SU-DHL-6 (cell line): Measurements from ENCODE around the gene TRPV5.

Experiments used
- H2AFZ ChIP-seq: fragments of 200-600 bp; sonication (generic); 2 replicates; pipeline ENCODE4 v1.6.1; 2014; ENCODE audit warnings: low read depth, mild to moderate bottlenecking, moderate library complexity, mixed read lengths, antibody characterized with exemption, low read length; ENCODE audit not compliant: severe bottlenecking
- H3F3A ChIP-seq: fragments of 200-600 bp; shearing (Covaris generic); 2 replicates; pipeline ENCODE4 v1.6.0; 2016; ENCODE audit warnings: antibody characterized with exemption, mild to moderate bottlenecking; ENCODE audit not compliant: insufficient read depth
- H3K27ac ChIP-seq: fragments of 200-600 bp; sonication (generic); 2 replicates; pipeline ENCODE4 v1.5.1; 2016; ENCODE audit warnings: low read depth, mild to moderate bottlenecking, low read length, moderate library complexity, mixed read lengths
- H3K27me3 ChIP-seq: fragments of 200-600 bp; sonication (generic), shearing (Covaris generic); 2 replicates; pipeline ENCODE4 v1.6.0; 2014; ENCODE audit warnings: mild to moderate bottlenecking, low read length
- H3K36me3 ChIP-seq: fragments of 200-600 bp; sonication (generic); 2 replicates; pipeline ENCODE4 v1.6.1; 2014; ENCODE audit warnings: mild to moderate bottlenecking, low read length, mixed read lengths
- H3K4me2 ChIP-seq: fragments of 300-600, 200-600 bp; shearing (Covaris generic), sonication (generic); 2 replicates; pipeline ENCODE4 v1.6.0; 2014; ENCODE audit warnings: low read length, low read depth, mild to moderate bottlenecking; ENCODE audit not compliant: poor library complexity, severe bottlenecking
- H3K4me3 ChIP-seq: fragments of 200-600 bp; sonication (generic); 2 replicates; pipeline ENCODE4 v1.5.1; 2014; ENCODE audit warnings: antibody characterized with exemption, low read length, mild to moderate bottlenecking, mixed read lengths; ENCODE audit not compliant: insufficient read depth, poor library complexity, severe bottlenecking
- H3K79me2 ChIP-seq: fragments of 200-600 bp; sonication (generic); 2 replicates; pipeline ENCODE4 v1.6.1; 2014; ENCODE audit warnings: mild to moderate bottlenecking, low read length, moderate library complexity; ENCODE audit not compliant: insufficient read depth
- H3K9ac ChIP-seq: fragments of 200-600 bp; sonication (generic); 2 replicates; pipeline ENCODE4 v1.7.0; 2014; ENCODE audit warnings: mild to moderate bottlenecking, low read length
- H3K9me2 ChIP-seq: fragments of 200-600 bp; sonication (generic); replicated peaks from 2 replicates; pipeline ENCODE4 v1.6.1; 2014; ENCODE audit warnings: low read length; ENCODE audit not compliant: insufficient read depth
- H3K9me3 ChIP-seq: fragments of 200-600 bp; sonication (generic); 2 replicates; pipeline ENCODE4 v1.6.1; 2014; ENCODE audit warnings: low read length, mixed read lengths; ENCODE audit not compliant: insufficient read depth
- H4K20me1 ChIP-seq: fragments of 200-600 bp; sonication (generic); 2 replicates; pipeline ENCODE4 v1.6.1; 2014; ENCODE audit warnings: low read depth, mild to moderate bottlenecking, antibody characterized with exemption, low read length, moderate library complexity, mixed read lengths
- EZH2phosphoT487 ChIP-seq: fragments of 200-600 bp; sonication (generic), shearing (Covaris generic); conservative IDR thresholded peaks from 2 replicates; pipeline ENCODE4 v1.6.1; 2018; ENCODE audit warnings: mild to moderate bottlenecking, antibody characterized with exemption, low read length, moderate library complexity, mixed read lengths
- TF ChIP-seq, protein P1 (sequence below): fragments of 200-600 bp; sonication (generic); IDR thresholded peaks from one replicate; pipeline ENCODE4 v1.5.1; 2017; ENCODE audit warnings: antibody characterized with exemption, mild to moderate bottlenecking, low read length, moderate library complexity; ENCODE audit not compliant: insufficient read depth, poor library complexity, severe bottlenecking

TRPV5 gene

GRCh38 chr7:142878315-142878714 is 55.2 kb downstream of the TRPV5 start:
- H3K27ac ChIP-seq = no peak overlapping the region
- no peak overlapping the region for H3K9ac ChIP-seq
- no peaks in the 10 kb centered on the region for H3K36me3 ChIP-seq
- H3K9me2 ChIP-seq = no peaks in the 10 kb centered on the region
- H3K79me2 ChIP-seq = no peaks in the 10 kb centered on the region
- H4K20me1 ChIP-seq = no peaks in the 10 kb centered on the region
- H3F3A ChIP-seq = no peaks in the 10 kb centered on the region
- no peak overlapping the region for H3K4me3 ChIP-seq
- H3K4me2 ChIP-seq = no peak overlapping the region
- TF ChIP-seq, protein P1, sequence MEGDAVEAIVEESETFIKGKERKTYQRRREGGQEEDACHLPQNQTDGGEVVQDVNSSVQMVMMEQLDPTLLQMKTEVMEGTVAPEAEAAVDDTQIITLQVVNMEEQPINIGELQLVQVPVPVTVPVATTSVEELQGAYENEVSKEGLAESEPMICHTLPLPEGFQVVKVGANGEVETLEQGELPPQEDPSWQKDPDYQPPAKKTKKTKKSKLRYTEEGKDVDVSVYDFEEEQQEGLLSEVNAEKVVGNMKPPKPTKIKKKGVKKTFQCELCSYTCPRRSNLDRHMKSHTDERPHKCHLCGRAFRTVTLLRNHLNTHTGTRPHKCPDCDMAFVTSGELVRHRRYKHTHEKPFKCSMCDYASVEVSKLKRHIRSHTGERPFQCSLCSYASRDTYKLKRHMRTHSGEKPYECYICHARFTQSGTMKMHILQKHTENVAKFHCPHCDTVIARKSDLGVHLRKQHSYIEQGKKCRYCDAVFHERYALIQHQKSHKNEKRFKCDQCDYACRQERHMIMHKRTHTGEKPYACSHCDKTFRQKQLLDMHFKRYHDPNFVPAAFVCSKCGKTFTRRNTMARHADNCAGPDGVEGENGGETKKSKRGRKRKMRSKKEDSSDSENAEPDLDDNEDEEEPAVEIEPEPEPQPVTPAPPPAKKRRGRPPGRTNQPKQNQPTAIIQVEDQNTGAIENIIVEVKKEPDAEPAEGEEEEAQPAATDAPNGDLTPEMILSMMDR = no peak
- TF ChIP-seq EZH2phosphoT487 = no peak
- no peaks in the 10 kb centered on the region for H3K9me3 ChIP-seq
- H3K27me3 ChIP-seq = no peaks in the 10 kb centered on the region
- H2AFZ ChIP-seq = no peak overlapping the region

DNA sequence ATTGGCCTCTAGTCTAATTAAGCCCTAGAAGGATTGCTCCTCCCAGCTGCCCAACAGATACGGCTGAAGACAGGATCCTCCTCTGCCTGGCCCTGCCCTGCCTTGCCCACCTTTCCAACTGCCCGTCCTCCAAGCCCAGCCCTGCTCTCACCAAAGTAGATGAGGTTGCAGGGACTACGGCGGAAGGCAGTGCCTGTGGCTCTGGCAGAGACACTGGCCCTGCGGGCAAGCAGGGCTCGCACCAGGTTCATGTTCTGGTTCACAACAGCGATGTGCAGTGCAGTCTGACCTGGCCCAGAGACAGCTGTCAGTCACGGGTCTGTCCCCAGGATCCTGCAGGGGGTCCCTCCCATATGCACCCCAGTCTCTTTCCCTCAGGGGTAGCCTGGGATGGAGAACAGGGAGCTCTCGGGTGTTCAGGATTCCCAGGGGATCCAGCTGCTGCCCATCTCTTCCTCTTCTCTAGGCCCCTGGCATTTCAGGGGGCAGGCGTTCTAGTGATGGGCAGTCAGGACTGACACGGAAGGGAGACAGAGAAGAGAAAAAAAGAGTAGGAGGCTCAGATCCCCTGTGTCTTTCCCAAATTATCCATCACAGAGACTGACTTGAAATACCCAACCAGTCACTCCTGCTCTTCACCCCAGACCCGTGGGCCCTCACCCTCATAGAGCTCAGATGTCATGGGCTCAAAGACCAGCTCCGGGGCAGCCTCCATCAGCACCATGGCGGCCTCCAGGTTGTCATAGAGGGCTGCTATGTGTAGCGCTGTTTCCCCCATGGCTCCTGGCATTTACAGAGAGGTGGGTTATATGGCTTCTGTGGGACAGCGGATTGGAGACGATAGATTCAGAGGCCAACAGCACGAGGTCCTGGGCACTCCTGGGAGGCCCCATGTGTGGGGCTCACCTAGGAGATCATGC is 56.3 kb downstream of the TRPV5 start:
- no peak overlapping the region for H2AFZ ChIP-seq
- no peak overlapping the region for H3K4me2 ChIP-seq
- H3K9ac ChIP-seq = no peak overlapping the region
- H3F3A ChIP-seq = no peaks in the 10 kb centered on the region
- H3K27ac ChIP-seq = no peak overlapping the region
- TF ChIP-seq EZH2phosphoT487 = no peak
- TF ChIP-seq, protein P1 = no peak
- no peaks in the 10 kb centered on the region for H3K27me3 ChIP-seq
- no peaks in the 10 kb centered on the region for H3K9me3 ChIP-seq
- H3K4me3 ChIP-seq = no peak overlapping the region
- H3K36me3 ChIP-seq = no peaks in the 10 kb centered on the region
- no peaks in the 10 kb centered on the region for H3K79me2 ChIP-seq
- H4K20me1 ChIP-seq = no peaks in the 10 kb centered on the region
- no peaks in the 10 kb centered on the region for H3K9me2 ChIP-seq

GRCh38 chr7:142876236-142876960 is 57.1 kb downstream of the TRPV5 start:
- no peak overlapping the region for H2AFZ ChIP-seq
- no peaks in the 10 kb centered on the region for H4K20me1 ChIP-seq
- H3K9me2 ChIP-seq = no peaks in the 10 kb centered on the region
- no peak overlapping the region for H3K4me3 ChIP-seq
- no peaks in the 10 kb centered on the region for H3K79me2 ChIP-seq
- no peaks in the 10 kb centered on the region for H3K9me3 ChIP-seq
- no peaks in the 10 kb centered on the region for H3K27me3 ChIP-seq
- H3K27ac ChIP-seq = no peak overlapping the region
- H3F3A ChIP-seq = no peaks in the 10 kb centered on the region
- no peaks in the 10 kb centered on the region for H3K36me3 ChIP-seq
- no peak overlapping the region for H3K9ac ChIP-seq
- no peak overlapping the region for H3K4me2 ChIP-seq
- TF ChIP-seq, protein P1 = no peak
- no peak for TF ChIP-seq EZH2phosphoT487
